ENCODE data around the gene CORO2B. TPM values are rescaled to one million over a fixed set of nuclear protein-coding genes. Genes with fewer than 3 reads are reported as not detected.

CORO2B gene
- total RNA-seq, 1 donor from 2014 or later, result 11.0 TPM

DNA sequence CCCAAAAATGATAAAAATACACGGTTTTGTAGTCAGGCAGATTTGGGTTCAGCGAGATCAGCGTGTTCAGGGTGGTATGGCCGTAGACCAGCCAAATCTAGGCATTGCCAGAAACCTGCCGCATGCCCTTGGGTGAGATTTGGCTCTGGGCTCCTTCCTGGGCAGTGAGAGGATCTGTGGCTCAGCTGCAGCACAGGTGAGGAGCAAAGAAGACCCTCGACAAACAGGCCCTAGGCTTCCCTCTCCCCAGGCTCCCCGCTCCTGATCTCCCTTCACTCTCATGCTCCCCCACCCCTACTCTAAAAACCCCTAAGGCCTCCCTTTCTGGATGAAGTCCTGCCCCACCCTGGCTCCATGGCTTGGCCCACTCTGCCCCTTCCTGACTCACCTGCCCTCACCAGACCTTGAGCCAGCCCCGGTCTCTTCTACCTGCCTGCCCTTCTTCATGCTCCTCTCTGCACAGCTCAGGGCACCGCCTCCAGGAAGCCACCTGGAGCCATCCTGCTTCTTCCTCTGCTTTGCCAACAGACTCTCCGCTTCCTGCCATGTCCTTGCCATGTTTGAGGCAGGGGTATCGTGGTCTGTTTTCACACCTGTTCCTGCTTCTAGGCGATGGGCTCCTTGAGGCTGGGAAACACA, 88.1 kb downstream of the CORO2B start:
- H3K27ac ChIP-seq, result no peak overlapping the region
- DNase-seq (ENCODE audit: low spot score in 2 of 2), result peak in 1 of 2 donors; percentile 30
- intact Hi-C loops (cut with DNase I), result no loop called here
- no peak overlapping the region for H3K4me3 ChIP-seq
- TF ChIP-seq, protein P1, sequence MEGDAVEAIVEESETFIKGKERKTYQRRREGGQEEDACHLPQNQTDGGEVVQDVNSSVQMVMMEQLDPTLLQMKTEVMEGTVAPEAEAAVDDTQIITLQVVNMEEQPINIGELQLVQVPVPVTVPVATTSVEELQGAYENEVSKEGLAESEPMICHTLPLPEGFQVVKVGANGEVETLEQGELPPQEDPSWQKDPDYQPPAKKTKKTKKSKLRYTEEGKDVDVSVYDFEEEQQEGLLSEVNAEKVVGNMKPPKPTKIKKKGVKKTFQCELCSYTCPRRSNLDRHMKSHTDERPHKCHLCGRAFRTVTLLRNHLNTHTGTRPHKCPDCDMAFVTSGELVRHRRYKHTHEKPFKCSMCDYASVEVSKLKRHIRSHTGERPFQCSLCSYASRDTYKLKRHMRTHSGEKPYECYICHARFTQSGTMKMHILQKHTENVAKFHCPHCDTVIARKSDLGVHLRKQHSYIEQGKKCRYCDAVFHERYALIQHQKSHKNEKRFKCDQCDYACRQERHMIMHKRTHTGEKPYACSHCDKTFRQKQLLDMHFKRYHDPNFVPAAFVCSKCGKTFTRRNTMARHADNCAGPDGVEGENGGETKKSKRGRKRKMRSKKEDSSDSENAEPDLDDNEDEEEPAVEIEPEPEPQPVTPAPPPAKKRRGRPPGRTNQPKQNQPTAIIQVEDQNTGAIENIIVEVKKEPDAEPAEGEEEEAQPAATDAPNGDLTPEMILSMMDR (IDR thresholded peaks at IDR 0.05), result no peak
- H3K4me1 ChIP-seq, result no peaks in the 10 kb centered on the region
- H3K27me3 ChIP-seq, result no peaks in the 10 kb centered on the region
- H3K9me3 ChIP-seq, result no peaks in the 10 kb centered on the region
- no peaks in the 10 kb centered on the region for H3K36me3 ChIP-seq

DNA sequence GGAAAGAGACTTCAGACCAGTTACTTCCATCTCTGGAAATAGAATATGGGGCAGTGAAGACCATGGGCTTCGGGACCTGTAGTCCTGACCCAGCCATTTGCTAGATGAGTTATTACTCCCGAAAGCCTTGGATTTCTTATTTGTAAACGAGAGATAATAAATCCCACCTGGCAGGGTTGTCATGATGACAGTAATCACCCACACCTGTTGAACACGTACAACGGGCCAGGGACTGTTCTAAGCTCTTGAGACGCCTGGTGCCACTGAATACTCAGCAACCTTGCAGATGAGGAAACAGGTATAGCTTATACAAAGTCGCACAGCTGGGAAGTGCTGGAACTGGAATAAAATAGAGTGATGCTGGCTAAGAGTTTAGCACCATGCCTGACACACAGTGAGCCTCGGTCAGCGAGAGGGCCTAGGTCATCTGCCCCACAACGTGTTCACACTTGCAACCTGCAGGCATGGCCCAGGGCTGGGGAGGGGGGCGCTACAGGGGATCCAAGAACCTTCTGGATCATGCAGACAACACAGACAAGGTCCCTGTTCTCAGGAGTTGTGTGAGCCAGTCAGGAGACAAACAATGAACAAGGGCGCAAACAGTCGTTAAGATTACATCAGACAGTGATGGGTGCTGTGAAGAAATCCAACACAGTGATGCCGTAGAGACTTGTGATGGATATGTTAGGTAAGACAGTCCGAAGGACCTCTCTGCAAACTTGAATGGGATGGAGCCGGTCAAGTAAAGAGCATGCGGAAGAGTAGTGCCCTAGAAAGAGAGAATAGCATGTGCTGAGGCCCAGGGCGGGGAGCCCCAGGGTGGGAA, 89.2 kb downstream of the CORO2B start:
- no peaks in the 10 kb centered on the region for H3K36me3 ChIP-seq
- intact Hi-C loops (cut with DNase I), result no loop called here
- H3K4me3 ChIP-seq, result no peak overlapping the region
- H3K4me1 ChIP-seq, result no peaks in the 10 kb centered on the region
- no peaks in the 10 kb centered on the region for H3K9me3 ChIP-seq
- DNase-seq (ENCODE audit: low spot score in 2 of 2), result peak in 1 of 2 donors; percentile 12
- TF ChIP-seq, protein P1 (IDR thresholded peaks at IDR 0.05), result no peak
- no peak overlapping the region for H3K27ac ChIP-seq
- H3K27me3 ChIP-seq, result no peaks in the 10 kb centered on the region

DNA sequence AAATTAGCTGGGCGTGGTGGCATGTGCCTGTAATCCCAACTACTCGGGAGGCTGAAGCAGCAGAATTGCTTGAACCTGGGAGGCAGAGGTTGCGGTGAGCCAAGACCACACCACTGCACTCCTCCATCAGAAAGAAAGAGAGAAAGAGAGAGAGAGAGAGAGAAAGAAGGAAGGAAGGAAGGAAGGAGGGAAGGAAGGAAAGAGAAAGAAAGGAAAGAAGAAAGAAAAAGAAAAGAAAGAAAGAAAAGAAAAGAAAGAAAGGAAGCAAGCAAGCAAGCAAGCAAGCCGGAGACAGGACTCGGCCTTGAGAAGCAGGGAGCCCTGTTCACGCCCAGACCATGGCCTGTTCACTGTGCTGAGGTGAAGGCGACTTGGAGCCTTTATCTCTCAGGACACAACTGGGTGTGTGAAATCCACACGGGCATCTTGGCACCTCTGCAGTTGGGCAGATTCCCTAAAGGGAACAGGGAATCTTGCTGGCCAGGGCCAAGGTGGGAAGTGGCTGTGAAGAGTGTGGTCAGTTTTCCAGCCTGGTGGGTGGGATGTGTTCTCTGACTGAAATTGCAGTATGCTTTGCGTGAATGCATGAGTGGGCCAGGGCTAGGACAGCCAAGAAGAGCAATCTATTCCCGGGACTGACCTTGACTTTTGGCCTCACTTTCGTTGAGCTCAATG, 90.3 kb downstream of the CORO2B start:
- H3K27me3 ChIP-seq, result no peaks in the 10 kb centered on the region
- intact Hi-C loops (cut with DNase I), result no loop called here
- TF ChIP-seq, protein P1 (IDR thresholded peaks at IDR 0.05), result no peak
- no peak overlapping the region for H3K4me3 ChIP-seq
- no peak overlapping the region for H3K27ac ChIP-seq
- no peaks in the 10 kb centered on the region for H3K9me3 ChIP-seq
- DNase-seq (ENCODE audit: low spot score in 2 of 2), result peak in 1 of 2 donors; percentile 47
- no peaks in the 10 kb centered on the region for H3K4me1 ChIP-seq
- no peaks in the 10 kb centered on the region for H3K36me3 ChIP-seq

DNA sequence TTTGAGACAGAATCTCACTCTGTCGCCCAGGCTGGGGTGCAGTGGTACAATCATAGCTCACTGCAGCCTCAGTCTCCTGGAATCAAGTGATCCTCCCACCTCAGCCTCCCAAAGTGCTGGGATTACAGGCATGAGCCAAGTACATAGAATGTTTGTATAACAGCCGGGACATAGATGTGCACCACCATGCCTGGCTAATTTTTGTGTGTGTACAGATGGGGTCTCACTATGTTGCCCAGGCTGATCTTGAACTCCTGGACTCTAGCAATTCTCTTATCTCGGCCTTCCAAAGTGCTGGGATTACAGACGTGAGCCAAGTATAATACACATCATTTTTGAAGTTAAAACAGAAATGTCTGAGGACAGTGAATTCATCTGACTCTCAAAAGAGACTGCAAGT, 93.5 kb downstream of the CORO2B start:
- Histone ChIP-seq H3K36me3 (no peaks in the 10 kb centered on the region), H3K4me3 (no peak overlapping the region), H3K9me3 (no peaks in the 10 kb centered on the region), H3K27me3 (no peaks in the 10 kb centered on the region), H3K27ac (no peak overlapping the region), H3K4me1 (no peaks in the 10 kb centered on the region)
- TF ChIP-seq, protein P1 (IDR thresholded peaks at IDR 0.05), result no peak
- intact Hi-C loops (cut with DNase I), result no loop called here
- DNase-seq (ENCODE audit: low spot score in 2 of 2), result peak in 1 of 2 donors; percentile 37

DNA sequence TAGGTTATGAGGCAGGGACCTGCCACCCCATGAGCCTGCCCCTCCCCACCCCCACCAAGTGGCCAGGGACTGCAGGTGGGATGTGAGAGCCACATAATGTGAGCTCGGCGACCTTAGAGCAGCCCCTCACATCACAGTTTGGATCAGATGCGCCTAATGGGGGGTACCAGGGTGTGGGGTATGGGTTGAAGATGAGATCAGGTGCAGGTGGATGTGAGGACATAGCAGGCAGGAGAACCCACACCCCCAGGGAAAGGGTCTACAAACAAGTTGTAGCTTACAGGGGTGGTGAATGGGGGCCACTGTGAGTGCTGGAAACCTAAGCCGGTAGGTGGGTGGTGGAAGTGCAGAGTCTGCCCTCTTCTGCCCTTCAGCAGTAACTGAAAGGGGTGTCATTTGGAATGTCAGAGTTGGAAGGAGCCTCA, 94.0 kb downstream of the CORO2B start:
- no peak overlapping the region for H3K4me3 ChIP-seq
- no peaks in the 10 kb centered on the region for H3K36me3 ChIP-seq
- H3K4me1 ChIP-seq, result no peaks in the 10 kb centered on the region
- H3K27me3 ChIP-seq, result no peaks in the 10 kb centered on the region
- H3K9me3 ChIP-seq, result no peaks in the 10 kb centered on the region
- peak in 1 of 2 donors; percentile 58 for DNase-seq (ENCODE audit: low spot score in 2 of 2)
- intact Hi-C loops (cut with DNase I), result no loop called here
- no peak overlapping the region for H3K27ac ChIP-seq
- TF ChIP-seq, protein P1 (IDR thresholded peaks at IDR 0.05), result peak in 1 of 3 experiments; percentile 13

Data from ascending aorta (tissue), 2 donors.